CD14-positive monocyte (primary cell): ENCODE results near the gene SCN9A. TPM values are rescaled to one million over a fixed set of nuclear protein-coding genes. Genes with fewer than 3 reads are reported as not detected.

ENCODE experiments used
- DNase-seq, 3 donors: peaks; one replicate each; pipeline ENCODE4 v3.0.0-alpha.2; 2011 to 2022
- H2AFZ ChIP-seq: 2 replicates; pipeline ENCODE4 v1.6.0; 2012; ENCODE audit warnings: mild to moderate bottlenecking, low read depth, low read length, inconsistent platforms; ENCODE audit not compliant: insufficient read depth, poor library complexity, severe bottlenecking
- H3K27ac ChIP-seq, 2 donors: 1 replicate in 1 of 2; 2 replicates in 1 of 2; pipeline ENCODE4 v1.5.1; 2012 to 2013; ENCODE audit warnings: low read length in 2 of 2, control low read depth in 1 of 2, inconsistent platforms in 1 of 2, low read depth in 1 of 2, mild to moderate bottlenecking in 1 of 2
- H3K27me3 ChIP-seq, 2 donors: one replicate each; pipeline versions ENCODE4 v1.6.0 to v1.6.1; 2011 to 2013; ENCODE audit warnings: low read length in 2 of 2; ENCODE audit not compliant: control insufficient read depth in 2 of 2, insufficient read depth in 2 of 2
- H3K36me3 ChIP-seq, 2 donors: replicated peaks in 1 of 2; 1 replicate in 1 of 2; 2 replicates in 1 of 2; pipeline versions ENCODE4 v1.5.1 to v1.6.1; 2012 to 2013; ENCODE audit warnings: low read length in 2 of 2, control low read depth in 1 of 2, inconsistent platforms in 1 of 2, mild to moderate bottlenecking in 1 of 2; ENCODE audit not compliant: insufficient read depth in 2 of 2, control insufficient read depth in 1 of 2
- H3K4me1 ChIP-seq, 2 donors: 1 replicate in 1 of 2; 2 replicates in 1 of 2; pipeline versions ENCODE4 v1.5.1 to v1.6.1; 2012 to 2013; ENCODE audit warnings: low read length in 2 of 2, control low read depth in 1 of 2, inconsistent platforms in 1 of 2, mild to moderate bottlenecking in 1 of 2, moderate library complexity in 1 of 2; ENCODE audit not compliant: insufficient read depth in 2 of 2, control insufficient read depth in 1 of 2
- H3K4me2 ChIP-seq: replicated peaks from 2 replicates; pipeline ENCODE3; 2012; ENCODE audit warnings: low read length, moderate library complexity, mild to moderate bottlenecking; ENCODE audit not compliant: poor library complexity, severe bottlenecking; ENCODE audit errors: extremely low read depth
- H3K4me3 ChIP-seq, 3 experiments: fragments of 200-600 bp in 1 of 3; sonication (generic) in 1 of 3; replicated peaks in 1 of 3; 1 replicate in 2 of 3; 2 replicates in 1 of 3; pipeline ENCODE4 v1.5.1; 2011 to 2013; ENCODE audit warnings: low read length in 3 of 3, mild to moderate bottlenecking in 3 of 3, control low read depth in 2 of 3, low read depth in 2 of 3, inconsistent platforms in 1 of 3, moderate library complexity in 1 of 3
- H3K79me2 ChIP-seq: 2 replicates; pipeline ENCODE4 v1.6.0; 2012; ENCODE audit warnings: mild to moderate bottlenecking, control low read depth, inconsistent platforms, low read length, moderate library complexity; ENCODE audit not compliant: insufficient read depth
- H3K9ac ChIP-seq: 2 replicates; pipeline ENCODE4 v1.6.0; 2017; ENCODE audit warnings: low read length, mild to moderate bottlenecking; ENCODE audit not compliant: insufficient read depth, poor library complexity, severe bottlenecking
- H3K9me3 ChIP-seq, 2 donors: replicated peaks in 1 of 2; 1 replicate in 1 of 2; 2 replicates in 1 of 2; pipeline versions ENCODE4 v1.5.1 to v1.6.1; 2012 to 2013; ENCODE audit warnings: low read length in 2 of 2, control low read depth in 1 of 2; ENCODE audit not compliant: control insufficient read depth in 1 of 2, insufficient read depth in 1 of 2
- H4K20me1 ChIP-seq: 2 replicates; pipeline ENCODE4 v1.6.0; 2012; ENCODE audit warnings: mild to moderate bottlenecking, low read length, control low read depth, moderate library complexity; ENCODE audit not compliant: insufficient read depth
- H3K27ac Mint-ChIP-seq, 7 donors: one replicate each; pipeline ENCODE4 v1.8.0; 2020; ENCODE audit warnings: mild to moderate bottlenecking in 7 of 7, mixed read lengths in 7 of 7, moderate library complexity in 6 of 7, inconsistent platforms in 2 of 7
- H3K27me3 Mint-ChIP-seq, 3 donors: one replicate each; pipeline ENCODE4 v1.8.0; 2021 to 2022; ENCODE audit warnings: low read depth in 3 of 3, mild to moderate bottlenecking in 3 of 3, mixed read lengths in 3 of 3, moderate library complexity in 3 of 3, inconsistent platforms in 1 of 3
- H3K36me3 Mint-ChIP-seq, 2 donors: one replicate each; pipeline ENCODE4 v1.8.0; 2020; ENCODE audit warnings: mixed read lengths in 2 of 2, inconsistent platforms in 1 of 2, mild to moderate bottlenecking in 1 of 2
- H3K4me1 Mint-ChIP-seq: one replicate; pipeline ENCODE4 v1.8.0; 2020; ENCODE audit warnings: mild to moderate bottlenecking, mixed read lengths
- H3K4me3 Mint-ChIP-seq, 2 donors: one replicate each; pipeline ENCODE4 v1.8.0; 2020; ENCODE audit warnings: mild to moderate bottlenecking in 2 of 2, mixed read lengths in 2 of 2, moderate library complexity in 1 of 2
- H3K9me3 Mint-ChIP-seq, 7 donors: one replicate each; pipeline ENCODE4 v1.8.0; 2020 to 2022; ENCODE audit warnings: mixed read lengths in 7 of 7, mild to moderate bottlenecking in 6 of 7, moderate library complexity in 6 of 7, inconsistent platforms in 2 of 7
- WGBS: methylation state at CpG from one replicate; pipeline ENCODE4 v1.1.5; 2013; ENCODE audit warnings: missing lambda C conversion rate; ENCODE audit not compliant: insufficient coverage; 5-methylcytosine and 5-hydroxymethylcytosine counted together
- intact Hi-C, 2 donors: fragments of 100-400 bp; cut with micrococcal nuclease; formaldehyde crosslinking; loops; one replicate each; pipeline versions ENCODE4 v1.15.0 to v1.15.1; 2023
- polyA plus RNA-seq, 3 donors: library from polyadenylated mRNA; depleted of rRNA in 1 of 3; unstranded in 2 of 3; stranded (reverse) in 1 of 3; fragments of 300-500 nt in 2 of 3; fragments of >200 nt in 1 of 3; fragmentation: Illumina TruSeq in 2 of 3; gene quantifications; 1 replicate in 2 of 3; 2 replicates in 1 of 3; pipeline ENCODE4 v1.2.3, GENCODE V29; 2012 to 2021
- TF ChIP-seq, protein P1 (sequence below): fragments of 200-600 bp; IDR thresholded peaks from one replicate; pipeline ENCODE4 v1.8.0; 2022; ENCODE audit warnings: antibody characterized with exemption, mild to moderate bottlenecking

Gene SCN9A
- polyA plus RNA-seq, 3 donors: 0.24 to 0.67 (median 0.26) TPM

GRCh38 chr2:166152064-166152463, 223.7 kb downstream of the SCN9A start:
- no peaks in the 10 kb centered on the region for H4K20me1 ChIP-seq
- H3K79me2 ChIP-seq: no peaks in the 10 kb centered on the region
- H3K9me3 Mint-ChIP-seq: no peaks in the 10 kb centered on the region
- TF ChIP-seq, protein P1, sequence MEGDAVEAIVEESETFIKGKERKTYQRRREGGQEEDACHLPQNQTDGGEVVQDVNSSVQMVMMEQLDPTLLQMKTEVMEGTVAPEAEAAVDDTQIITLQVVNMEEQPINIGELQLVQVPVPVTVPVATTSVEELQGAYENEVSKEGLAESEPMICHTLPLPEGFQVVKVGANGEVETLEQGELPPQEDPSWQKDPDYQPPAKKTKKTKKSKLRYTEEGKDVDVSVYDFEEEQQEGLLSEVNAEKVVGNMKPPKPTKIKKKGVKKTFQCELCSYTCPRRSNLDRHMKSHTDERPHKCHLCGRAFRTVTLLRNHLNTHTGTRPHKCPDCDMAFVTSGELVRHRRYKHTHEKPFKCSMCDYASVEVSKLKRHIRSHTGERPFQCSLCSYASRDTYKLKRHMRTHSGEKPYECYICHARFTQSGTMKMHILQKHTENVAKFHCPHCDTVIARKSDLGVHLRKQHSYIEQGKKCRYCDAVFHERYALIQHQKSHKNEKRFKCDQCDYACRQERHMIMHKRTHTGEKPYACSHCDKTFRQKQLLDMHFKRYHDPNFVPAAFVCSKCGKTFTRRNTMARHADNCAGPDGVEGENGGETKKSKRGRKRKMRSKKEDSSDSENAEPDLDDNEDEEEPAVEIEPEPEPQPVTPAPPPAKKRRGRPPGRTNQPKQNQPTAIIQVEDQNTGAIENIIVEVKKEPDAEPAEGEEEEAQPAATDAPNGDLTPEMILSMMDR: no peak
- H3K27me3 Mint-ChIP-seq: peaks cover 0 to 2% (median 2%) of the 10 kb centered on the region in 3 donors
- DNase-seq: no peak
- H3K36me3 Mint-ChIP-seq: no peaks in the 10 kb centered on the region
- no peaks in the 10 kb centered on the region for H3K9me3 ChIP-seq
- H3K4me1 ChIP-seq: no peaks in the 10 kb centered on the region
- H3K4me3 ChIP-seq: no peak overlapping the region
- no peak overlapping the region for H3K27ac ChIP-seq
- no peaks in the 10 kb centered on the region for H3K36me3 ChIP-seq
- no peak overlapping the region for H2AFZ ChIP-seq
- no peaks in the 10 kb centered on the region for H3K4me1 Mint-ChIP-seq
- H3K4me2 ChIP-seq: no peak overlapping the region
- H3K27ac Mint-ChIP-seq: no peak overlapping the region
- intact Hi-C loops: no loop called here
- no peaks in the 10 kb centered on the region for H3K27me3 ChIP-seq
- H3K4me3 Mint-ChIP-seq: no peak overlapping the region
- H3K9ac ChIP-seq: no peak overlapping the region

GRCh38 chr2:166148500-166149400, 227.0 kb downstream of the SCN9A start:
- Histone ChIP-seq H3K27me3 (no peaks in the 10 kb centered on the region), H3K36me3 (no peaks in the 10 kb centered on the region), H3K4me1 (no peaks in the 10 kb centered on the region), H4K20me1 (no peaks in the 10 kb centered on the region), H3K4me2 (no peak overlapping the region), H3K4me3 (no peak overlapping the region), H3K79me2 (no peaks in the 10 kb centered on the region), H3K9ac (no peak overlapping the region), H3K9me3 (no peaks in the 10 kb centered on the region), H3K27ac (no peak overlapping the region), H2AFZ (no peak overlapping the region)
- H3K4me1 Mint-ChIP-seq: no peaks in the 10 kb centered on the region
- peaks cover 0 to 2% (median 0%) of the 10 kb centered on the region in 3 donors for H3K27me3 Mint-ChIP-seq
- 100% methylated on average over 2 of the region's 7 CpGs for WGBS
- TF ChIP-seq, protein P1: no peak
- H3K4me3 Mint-ChIP-seq: no peak overlapping the region
- no peak overlapping the region for H3K27ac Mint-ChIP-seq
- H3K36me3 Mint-ChIP-seq: no peaks in the 10 kb centered on the region
- intact Hi-C loops: no loop called here
- H3K9me3 Mint-ChIP-seq: no peaks in the 10 kb centered on the region
- no peak for DNase-seq
